ENCODE measurements around the gene PPIA.
"Not testable (repeated sequence)": the region's sequence is repeated elsewhere in the genome, so short reads cannot be mapped to it uniquely, and the experiment has no call there.

The PPIA gene

DNA sequence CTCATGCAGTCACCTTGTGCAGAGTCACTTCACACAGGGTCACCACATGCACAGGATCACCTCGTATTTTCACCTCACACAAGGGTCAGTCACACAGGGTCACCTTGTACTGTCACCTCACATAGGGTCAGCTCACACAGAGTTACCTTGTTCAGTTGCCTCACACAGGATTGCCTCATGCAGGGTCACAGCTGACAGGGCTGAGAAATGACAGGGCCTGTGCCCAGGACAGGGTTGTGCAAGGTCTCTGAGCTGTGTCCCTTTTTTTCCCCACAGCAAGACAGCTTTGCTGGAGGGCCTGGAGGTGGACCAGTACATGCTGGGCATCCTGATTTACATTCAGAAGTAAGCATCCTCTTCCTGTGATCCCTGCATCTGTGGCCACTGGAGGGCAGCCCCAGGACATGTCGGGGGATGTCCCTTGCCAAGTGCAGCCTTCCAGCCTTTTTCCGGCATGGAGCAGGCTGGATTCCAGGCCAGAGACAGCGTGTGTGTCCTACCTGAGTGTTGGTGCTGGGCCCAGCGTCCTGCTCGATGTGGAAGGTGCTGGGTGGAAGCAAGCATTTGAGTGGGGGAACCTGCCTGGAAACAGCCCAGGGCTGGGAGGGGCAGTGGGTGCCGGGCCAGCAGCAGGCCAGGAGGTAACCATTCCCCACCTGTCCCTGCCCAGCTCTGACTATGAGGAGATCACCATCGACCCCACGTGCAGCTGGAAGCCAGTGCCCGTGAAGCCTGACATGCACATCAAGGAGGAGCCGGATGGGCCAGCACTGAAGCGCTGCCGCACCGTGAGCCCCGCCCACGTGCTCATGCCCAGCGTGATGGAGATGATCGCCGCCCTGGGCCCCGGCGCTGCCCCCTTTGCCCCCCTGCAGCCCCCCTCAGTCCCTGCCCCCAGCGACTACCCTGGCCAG is 31.6 kb upstream of the PPIA start:
- no peak for DNase-seq

- no peak for DNase-seq
These were observed 30.7 kb upstream of the PPIA start for GRCh38 chr7:44765579-44766415.

- no peak for DNase-seq
These were observed 30.1 kb upstream of the PPIA start for GRCh38 chr7:44766416-44766801.

GRCh38 chr7:44767134-44767911 is 29.2 kb upstream of the PPIA start:
- no peak for DNase-seq

- peak; percentile 53 for DNase-seq
These were observed 28.4 kb upstream of the PPIA start for GRCh38 chr7:44767912-44768627.

GRCh38 chr7:44768628-44769371 is 27.7 kb upstream of the PPIA start:
- no peak for DNase-seq

DNA sequence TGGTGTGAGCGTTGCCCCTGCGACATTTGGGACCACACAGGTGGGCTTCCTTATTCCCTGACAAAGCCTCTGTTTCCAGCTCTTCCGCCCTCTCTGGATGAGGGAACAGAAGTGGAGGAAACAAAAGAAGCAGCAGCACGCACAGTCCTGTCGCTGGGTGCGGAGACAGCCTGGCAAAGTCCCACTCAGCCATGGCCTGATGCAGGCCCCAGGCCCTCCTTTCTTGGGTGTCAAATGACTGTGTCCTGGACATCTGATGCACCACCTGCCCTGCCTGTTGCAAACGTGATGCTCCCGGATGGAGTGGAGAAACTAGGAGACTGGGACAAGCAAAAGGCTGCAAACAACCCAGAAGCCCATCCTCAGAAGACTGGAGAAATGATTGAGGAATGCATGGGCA is 27.1 kb upstream of the PPIA start:
- DNase-seq: no peak

DNA sequence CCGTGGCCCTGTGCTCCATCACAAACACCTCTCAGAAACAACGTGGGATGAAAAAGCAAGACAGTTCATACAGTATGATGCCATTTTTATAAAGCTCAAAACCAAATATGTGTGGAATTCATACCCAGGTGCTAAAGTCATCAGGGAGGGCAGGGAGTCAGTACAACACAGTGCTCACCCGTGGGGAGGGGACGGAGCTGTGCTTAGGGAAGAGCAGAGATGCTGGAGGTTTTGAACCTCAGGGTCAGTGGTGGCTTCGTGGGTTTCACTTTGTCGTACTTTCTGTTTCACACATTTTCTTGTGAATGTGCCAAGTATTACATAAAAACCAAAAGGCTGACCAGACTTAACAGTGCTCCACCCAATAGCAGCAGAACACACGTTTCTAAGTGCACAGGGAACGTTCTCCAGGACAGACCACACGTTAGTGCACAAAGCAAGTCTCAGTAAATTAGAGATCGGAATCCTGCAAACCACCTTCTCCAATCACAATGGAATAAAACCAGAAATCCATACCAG is 26.6 kb upstream of the PPIA start:
- peak; percentile 58 for DNase-seq

DNA sequence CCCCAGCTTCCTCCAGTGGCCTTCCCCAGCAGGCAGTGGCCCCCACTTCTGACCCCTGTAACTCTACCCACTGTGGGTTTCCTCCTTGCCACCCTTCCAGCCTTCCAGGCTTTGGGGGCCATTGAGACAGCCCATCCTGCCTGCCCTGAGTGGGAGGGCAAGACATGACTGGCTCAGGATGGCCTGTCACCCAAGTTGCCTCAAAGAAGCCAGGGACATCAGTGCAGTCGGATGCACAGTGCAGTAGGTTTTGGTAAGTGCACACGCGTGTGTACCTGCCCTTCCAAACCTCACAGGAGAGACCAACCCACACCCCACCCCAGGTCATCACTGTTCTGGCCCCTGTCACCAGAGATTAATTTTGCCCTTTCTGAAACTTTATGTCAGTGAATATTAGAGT is 25.1 kb upstream of the PPIA start:
- no peak for DNase-seq

- DNase-seq: no peak
These were observed 24.0 kb upstream of the PPIA start for GRCh38 chr7:44772440-44772839.

GRCh38 chr7:44772867-44773266 is 23.6 kb upstream of the PPIA start:
- no peak for DNase-seq

DNA sequence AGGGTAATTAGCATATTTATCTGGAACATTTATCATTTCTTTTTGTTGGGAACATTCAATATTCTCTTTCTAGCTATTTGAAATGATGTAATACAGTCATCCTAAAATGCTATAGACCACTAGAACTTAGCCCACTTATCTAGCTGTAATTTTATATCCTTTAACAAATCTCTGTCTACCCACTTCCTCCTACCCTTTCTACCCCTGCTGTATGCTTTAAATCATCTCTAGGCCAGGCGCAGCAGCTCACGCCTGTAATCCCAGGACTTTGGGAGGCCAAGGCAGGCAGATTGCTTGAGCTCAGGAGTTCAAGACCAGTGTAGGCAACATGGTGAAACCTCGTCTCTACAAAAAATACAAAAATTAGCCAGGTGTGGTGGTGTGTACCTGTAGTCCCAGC is 22.0 kb upstream of the PPIA start:
- not testable (repeated sequence) for DNase-seq

- no peak for DNase-seq
These were observed 20.9 kb upstream of the PPIA start for GRCh38 chr7:44775383-44776107.

- no peak for DNase-seq
These were observed 20.3 kb upstream of the PPIA start for GRCh38 chr7:44776211-44776610.

GRCh38 chr7:44782460-44782859 is 14.0 kb upstream of the PPIA start:
- no peak for DNase-seq

DNA sequence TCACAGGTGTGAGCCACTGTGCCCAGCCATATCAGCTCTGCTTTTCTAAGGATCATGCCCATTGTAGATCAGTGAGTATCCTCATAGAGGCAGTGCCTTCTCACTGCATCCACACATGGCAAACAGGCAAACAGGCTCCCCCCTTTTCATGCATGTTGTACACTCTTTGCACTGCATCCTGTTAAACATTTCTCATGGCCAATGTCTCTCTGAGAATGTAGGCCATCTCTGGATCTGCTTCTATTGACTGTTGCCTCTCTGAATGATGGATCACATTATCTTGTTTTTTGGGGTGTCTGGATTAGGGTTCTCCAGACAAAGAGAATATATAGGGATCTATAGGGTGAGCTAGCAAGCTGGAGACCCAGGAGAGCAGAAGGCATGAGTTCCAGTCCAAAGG is 13.1 kb upstream of the PPIA start:
- no peak for DNase-seq

- no peak for DNase-seq
These were observed 12.1 kb upstream of the PPIA start for GRCh38 chr7:44784364-44784763.

GRCh38 chr7:44785218-44785617 is 11.3 kb upstream of the PPIA start:
- not testable (repeated sequence) for DNase-seq

GRCh38 chr7:44787041-44787440 is 9.4 kb upstream of the PPIA start:
- DNase-seq: no peak

DNA sequence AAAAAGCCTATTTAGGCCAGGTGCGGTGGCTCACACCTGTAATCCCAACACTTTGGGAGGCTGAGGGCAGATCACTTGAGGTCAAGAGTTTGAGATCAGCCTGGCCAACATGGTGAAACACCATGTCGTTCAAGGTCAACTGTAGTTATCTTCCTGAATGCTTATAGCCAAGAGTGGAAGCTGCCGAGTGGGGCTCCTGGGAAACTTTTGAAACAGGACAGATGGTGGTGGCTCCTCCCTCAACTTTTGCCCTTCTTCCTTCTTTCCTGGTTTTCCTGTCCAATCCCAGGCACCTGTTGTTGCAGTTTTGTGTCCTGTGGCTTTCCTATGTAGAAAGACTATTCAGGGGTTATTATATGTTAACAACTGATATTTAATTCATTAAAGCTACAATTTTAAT is 8.7 kb upstream of the PPIA start:
- no peak for DNase-seq

DNA sequence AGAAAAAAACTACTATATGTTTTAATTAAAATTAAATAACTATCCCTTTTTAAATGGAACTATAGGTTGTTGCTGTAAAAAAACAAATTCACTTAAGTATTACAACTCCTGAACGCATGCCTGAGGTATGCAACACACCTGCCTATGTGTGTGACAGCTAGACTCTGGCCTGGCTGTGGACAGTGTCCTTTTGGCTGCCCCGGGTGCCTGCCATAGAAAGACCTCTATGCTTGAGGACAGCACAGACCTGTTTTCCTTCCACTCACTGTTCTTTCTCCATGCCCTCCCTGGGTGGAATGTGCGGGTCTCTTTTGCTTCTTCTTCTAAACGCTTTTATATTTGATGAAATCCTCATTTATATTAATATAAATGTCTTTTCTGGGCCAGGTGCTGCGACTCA is 6.5 kb upstream of the PPIA start:
- DNase-seq: no peak
